ELR (cell line): ENCODE results near the gene ADSS1.

Source experiments
- DNase-seq: peaks from one replicate; pipeline ENCODE4 v3.0.0-alpha.2; 2015; ENCODE audit warnings: low read depth

The ADSS1 gene

DNA sequence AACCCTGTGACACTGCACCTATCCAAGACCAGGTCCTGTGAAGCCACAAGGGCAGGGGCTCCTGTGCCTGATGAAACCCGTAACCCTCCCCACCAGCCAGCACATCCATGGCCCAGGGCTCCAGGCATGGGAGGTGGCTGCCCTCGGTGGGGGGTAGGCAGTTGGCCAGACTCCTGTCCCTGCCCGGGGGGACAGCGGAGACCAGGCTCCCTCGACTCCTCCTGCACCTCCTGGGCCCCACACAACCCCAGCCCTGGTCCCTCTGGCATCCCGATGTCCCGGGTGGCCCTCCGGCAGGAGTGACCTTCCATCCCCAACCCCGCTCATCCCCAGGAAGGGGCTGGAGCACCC is 60.2 kb downstream of the ADSS1 start:
- no peak for DNase-seq

DNA sequence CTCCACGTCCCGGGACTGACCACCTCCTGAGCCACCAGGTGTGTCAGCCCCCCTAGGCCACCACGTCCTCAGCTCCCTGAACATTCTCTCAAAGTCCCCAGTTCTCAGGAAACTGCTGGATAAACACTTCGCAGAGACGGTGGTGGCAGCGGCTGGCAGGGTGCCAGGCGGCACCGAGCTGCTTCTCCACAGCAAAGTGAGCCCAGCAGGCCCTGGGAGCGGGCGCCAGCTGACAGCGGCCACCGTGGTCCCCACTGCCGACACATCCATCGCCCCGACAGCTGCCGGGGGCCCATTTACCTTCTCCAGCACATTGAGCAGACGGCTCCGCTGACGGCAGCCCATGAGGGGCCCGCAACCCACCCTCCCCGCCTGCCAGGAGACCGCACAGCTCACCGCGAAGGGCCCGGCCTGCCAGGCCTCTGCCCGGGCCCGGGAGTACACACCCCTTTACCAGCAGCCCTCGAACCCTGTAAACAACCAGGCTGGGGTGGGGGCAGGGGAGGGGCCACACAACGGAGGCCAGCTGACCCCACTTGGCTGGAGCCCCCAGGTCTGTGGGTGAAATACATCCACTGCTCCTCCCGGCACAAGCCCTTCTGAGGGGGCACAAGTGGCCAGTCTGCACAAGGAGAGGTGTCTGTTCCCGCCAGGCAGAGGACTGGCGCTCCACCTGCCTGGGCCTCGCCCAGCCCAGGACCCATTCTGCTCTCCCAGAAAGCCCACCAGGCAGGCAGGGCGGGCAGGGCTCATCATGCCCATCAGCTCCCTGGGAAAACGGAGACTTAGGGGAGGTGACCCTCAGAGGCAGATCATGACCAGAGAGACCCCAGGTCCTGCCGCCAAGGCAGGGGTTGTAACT is 61.0 kb downstream of the ADSS1 start:
- DNase-seq, result no peak

GRCh38 chr14:104785708-104786080 is 61.7 kb downstream of the ADSS1 start:
- no peak for DNase-seq

GRCh38 chr14:104786091-104786586 is 62.1 kb downstream of the ADSS1 start:
- DNase-seq, result no peak

DNA sequence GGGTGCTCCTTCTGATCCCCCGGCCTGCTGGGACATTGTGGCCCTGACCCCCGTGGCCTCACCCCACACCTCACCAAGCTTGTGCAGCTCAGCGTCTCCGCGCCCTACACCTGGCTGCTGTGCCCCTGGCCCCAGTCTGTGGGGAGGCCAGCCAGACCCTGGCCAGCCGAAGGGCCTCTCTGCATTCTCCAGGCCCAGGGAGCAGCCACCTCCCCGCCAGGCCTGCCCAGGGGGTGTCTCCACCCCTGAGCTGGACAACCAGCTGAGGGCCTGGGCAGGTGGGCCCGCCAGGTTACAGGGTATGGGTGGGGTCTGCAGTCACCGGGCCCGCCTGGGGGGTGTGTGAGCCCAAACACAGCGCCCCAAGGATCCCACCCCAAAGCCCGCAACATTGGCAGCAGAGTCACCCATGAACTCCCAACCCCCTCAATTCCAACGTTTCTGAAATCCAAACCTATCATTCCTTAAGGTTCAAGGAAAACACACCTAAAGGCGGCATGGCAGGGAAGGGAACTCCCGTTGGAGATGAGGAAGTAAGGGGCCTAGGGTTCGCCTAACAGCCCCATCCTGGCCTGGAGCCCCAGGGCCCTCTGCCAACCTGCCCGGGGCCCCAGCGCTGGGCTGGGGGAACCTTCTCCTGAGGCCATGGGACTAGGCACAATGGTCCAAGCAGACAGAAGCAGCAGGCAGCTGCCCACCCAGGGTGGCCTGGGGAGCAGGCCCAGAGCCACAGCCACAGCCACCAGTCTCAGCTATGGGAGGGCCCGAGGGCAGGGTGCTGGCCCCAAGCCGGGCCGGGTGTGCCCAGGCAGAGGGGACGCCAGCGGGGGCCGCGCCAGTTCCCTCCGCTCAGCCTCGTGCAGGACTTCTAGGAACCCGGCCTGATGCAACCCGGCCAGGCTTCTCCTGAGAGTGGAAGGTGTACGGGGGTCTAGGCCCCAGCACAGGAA is 63.0 kb downstream of the ADSS1 start:
- no peak for DNase-seq

DNA sequence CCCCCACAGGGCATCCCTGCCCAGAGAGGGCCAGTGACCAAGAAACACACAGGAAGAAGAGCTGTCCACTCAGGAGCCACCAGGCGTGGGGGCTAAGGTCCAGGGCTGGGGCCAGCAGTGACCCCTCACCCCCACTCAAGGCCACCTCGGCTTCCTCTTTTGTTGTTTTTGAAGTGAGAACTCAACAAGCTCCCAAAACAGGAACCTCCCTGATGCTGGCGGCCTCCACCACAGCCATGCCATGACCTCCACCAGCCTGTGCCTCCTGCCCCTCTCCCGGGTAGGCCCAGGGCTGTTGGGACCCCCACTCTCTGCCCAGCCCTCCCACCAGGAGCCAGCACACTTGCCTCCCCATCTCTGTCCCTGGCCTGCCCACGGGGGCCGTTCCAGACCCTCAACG is 63.7 kb downstream of the ADSS1 start:
- no peak for DNase-seq

DNA sequence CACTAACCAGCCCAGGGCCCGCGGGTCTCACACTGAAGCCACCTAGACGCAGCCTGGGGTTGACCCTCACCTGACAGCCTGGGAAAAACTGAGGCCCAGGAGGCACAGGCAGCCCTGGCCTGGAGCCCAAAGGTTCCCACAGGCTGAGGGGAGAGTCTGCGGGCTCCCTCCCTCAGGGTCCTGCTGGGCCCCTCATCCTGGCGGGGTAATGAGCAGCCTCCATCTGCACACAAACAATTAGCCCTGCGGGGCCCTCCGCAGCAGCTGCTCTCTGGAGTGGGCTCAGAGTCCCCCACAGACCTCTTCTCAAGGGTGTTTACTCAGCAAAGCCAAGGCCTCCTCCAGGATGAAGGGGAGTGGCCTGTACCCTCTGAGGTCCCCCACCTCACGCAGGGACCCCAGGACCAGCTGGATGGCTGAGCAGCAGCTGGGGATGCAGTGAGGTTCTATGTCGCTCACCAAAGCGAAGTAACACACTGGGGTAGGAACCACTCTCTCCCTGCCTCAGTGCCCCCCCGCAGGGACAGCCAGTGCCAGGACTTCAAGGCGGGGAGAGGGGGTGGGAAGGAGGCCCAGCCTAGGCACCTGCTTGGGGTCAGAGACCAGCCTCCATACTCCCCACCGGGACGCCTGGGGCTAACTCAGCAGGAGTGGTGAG is 64.3 kb downstream of the ADSS1 start:
- DNase-seq, result no peak

- DNase-seq, result no peak
Measured at GRCh38 chr14:104788873-104789663, 65.0 kb downstream of the ADSS1 start.

- no peak for DNase-seq
Measured at GRCh38 chr14:104789752-104790743, 66.0 kb downstream of the ADSS1 start.

DNA sequence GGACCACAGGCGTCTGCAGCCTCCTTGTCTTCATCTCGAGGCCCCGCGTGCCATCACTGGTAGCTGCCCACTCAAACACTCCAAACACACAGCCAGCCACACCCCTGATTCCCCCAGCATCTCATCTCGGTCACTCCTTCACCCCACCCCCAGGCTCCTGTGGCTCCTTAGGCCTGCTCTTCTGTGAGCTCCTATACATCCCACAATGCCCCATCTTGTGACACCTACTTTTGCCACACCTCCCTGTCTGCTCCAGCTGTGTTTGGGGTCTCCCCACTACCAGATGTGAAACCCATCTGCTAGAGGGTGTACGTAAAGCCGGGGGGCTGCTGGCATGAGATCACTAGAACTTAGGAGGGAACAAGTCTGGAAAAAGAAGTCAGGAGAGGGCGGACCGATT is 67.4 kb downstream of the ADSS1 start:
- no peak for DNase-seq

DNA sequence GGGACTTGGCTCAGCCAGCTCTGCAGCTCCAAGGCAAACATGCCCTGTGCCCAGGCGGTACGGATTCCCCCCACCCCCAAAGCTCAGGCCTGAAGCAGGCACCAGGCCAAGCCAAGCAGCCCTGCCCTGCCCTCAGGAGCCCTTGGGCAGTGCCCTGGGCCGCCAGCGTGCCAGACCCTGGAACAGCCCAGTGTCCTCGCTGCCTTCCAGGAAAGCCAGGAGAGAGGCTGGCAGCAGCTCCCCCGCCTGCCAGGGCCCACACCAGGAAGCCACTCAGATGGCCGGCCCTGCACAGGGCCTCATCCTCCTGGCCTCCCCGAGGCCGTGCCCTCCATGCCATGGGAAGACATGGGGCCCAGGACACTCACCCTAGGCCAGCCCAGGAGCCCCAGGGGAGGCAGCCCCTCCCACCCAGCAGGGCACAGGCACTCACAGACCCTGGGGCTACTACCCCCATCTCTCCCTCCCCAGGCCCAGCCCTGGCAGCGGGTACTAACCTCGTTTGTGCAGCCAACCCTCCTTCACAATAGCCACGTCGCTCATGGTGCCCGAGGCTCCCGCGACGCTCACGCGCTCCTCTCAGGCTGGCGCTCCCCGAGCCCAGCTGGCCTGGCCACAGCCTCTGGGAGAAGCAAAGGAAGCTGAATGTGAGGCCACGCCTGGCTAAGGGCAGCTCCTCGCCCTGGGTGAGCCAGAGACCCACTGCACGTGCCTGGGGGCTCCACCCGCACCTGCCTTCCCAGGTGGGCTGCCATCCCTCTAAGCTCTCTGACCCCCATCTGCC is 68.3 kb downstream of the ADSS1 start:
- DNase-seq, result no peak

- no peak for DNase-seq
Measured at GRCh38 chr14:104792945-104793702, 69.1 kb downstream of the ADSS1 start.

DNA sequence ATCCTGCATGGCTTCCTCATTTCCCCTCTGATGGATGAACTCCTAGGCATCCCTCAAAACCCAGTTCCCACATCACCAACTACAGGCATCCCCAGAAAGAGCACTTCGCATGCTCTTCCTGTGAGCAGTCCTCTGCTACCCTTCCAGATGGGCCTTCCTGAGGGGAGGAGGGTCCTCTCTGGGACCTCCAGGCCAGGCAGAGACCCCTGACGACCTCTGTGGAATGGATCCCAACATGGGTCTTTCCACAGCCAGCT is 69.6 kb downstream of the ADSS1 start:
- DNase-seq, result no peak

DNA sequence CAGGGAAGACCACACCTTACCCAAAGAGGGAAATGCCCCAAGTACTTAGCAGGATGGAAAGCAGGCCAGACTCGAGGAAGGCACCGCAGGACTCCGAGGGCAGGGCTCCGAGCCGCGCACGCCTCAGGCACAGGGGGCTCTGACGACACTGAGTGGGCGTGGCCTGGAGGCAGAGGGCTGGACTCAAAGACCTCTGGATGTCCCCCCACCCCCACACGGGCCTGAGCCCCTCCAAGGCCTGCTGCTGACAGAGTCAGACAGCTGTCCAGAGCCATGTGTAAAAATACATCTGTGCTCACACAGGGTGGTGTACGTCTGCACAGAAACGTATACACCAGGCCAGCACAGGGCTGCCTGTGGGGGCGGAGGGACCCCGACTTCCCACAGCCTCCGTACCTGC is 70.1 kb downstream of the ADSS1 start:
- peak; percentile 84 for DNase-seq

- peak; percentile 63 for DNase-seq
Measured at GRCh38 chr14:104794631-104794992, 70.6 kb downstream of the ADSS1 start.

- DNase-seq, result peak; percentile 52
Measured at GRCh38 chr14:104794993-104795780, 71.2 kb downstream of the ADSS1 start, which contains the start of gene AKT1. TSS of gene AKT1 (minus strand) at chr14:104795748. CDS start at chr14:104792643, 3,105 bp downstream.

DNA sequence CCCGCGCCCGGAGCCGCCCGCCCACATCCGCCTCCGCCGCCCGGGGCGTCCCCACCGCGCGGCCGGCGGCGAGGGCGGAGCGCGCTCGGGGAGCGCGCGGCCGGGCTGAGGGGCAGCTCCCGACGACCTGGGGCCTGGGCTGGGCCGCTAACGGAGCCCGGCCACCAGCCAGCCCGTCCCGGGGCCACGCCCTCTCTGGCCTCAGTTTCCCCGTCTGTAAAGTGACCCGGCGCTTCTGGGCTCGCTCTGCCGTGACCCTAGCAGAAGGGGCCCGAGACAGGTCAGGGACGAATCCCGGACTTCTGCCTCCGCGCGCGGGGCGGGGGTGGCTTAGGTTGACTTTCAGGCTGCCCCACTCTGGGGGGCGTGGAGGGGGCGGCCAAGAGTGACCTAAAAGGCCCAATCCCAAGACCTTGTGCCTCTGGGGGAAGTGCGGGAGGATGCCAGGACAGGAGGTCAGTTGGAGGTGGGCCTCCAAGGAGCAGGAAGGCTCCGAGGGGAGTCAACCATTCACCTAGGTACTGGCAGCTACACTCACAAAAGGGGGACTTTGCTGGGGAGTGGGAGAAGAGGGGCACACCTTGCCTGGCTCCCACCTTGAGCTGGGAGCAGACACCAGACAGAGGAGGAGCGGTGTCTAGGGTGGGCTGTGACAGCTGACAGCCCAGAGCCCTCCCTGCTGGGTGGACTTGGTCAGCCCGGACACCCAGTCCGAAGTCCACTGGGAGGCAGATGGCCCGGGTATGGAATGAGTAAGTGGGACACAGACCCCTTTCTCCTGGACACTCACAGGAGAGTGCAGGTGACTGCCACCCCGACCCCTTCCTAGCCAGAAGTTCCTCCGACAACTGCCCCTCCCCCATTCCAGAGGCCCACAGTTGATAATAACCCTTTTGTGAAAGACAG is 72.0 kb downstream of the ADSS1 start:
- DNase-seq, result peak; percentile 71
